NCI-H1436 (cell line): Measurements from ENCODE around the gene CAVIN4.
A peak's percentile ranks its signal among the peaks of the same experiment; 100 is the strongest.

Experiments
- DNase-seq: peaks from one replicate; lab custom pipeline; 2025; lab: John Stamatoyannopoulos, UW

Gene CAVIN4

GRCh38 chr9:100591139-100591538, 13.3 kb downstream of the CAVIN4 start:
- no peak for DNase-seq

GRCh38 chr9:100591639-100592412, 13.9 kb downstream of the CAVIN4 start:
- DNase-seq = no peak

GRCh38 chr9:100595391-100596199, 17.7 kb downstream of the CAVIN4 start:
- DNase-seq = peak; percentile 55

GRCh38 chr9:100597236-100597635, 19.4 kb downstream of the CAVIN4 start:
- no peak for DNase-seq

GRCh38 chr9:100598641-100599145, 20.8 kb downstream of the CAVIN4 start:
- DNase-seq = peak; percentile 92

- DNase-seq = no peak
Measured at GRCh38 chr9:100600521-100601079, 22.7 kb downstream of the CAVIN4 start.

GRCh38 chr9:100601216-100601615, 23.3 kb downstream of the CAVIN4 start:
- peak; percentile 71 for DNase-seq

- peak; percentile 53 for DNase-seq
Measured at GRCh38 chr9:100602342-100602801, 24.5 kb downstream of the CAVIN4 start.

GRCh38 chr9:100605405-100605804, 27.5 kb downstream of the CAVIN4 start:
- no peak for DNase-seq

GRCh38 chr9:100619194-100619593, 41.3 kb downstream of the CAVIN4 start:
- DNase-seq = no peak

- no peak for DNase-seq
Measured at GRCh38 chr9:100619665-100620064, 41.8 kb downstream of the CAVIN4 start.

GRCh38 chr9:100623969-100624368, 46.1 kb downstream of the CAVIN4 start:
- DNase-seq = no peak

- DNase-seq = no peak
Measured at GRCh38 chr9:100626949-100627348, 49.1 kb downstream of the CAVIN4 start.

- DNase-seq = peak; percentile 9
Measured at GRCh38 chr9:100637787-100638186, 59.9 kb downstream of the CAVIN4 start.
